ELR (cell line): ENCODE data around the gene PALB2.

Source experiments
- DNase-seq: peaks from one replicate; pipeline ENCODE4 v3.0.0-alpha.2; 2015; ENCODE audit warnings: low read depth

Gene PALB2

GRCh38 chr16:23581764-23582163 is 59.3 kb downstream of the PALB2 start:
- no peak for DNase-seq

DNA sequence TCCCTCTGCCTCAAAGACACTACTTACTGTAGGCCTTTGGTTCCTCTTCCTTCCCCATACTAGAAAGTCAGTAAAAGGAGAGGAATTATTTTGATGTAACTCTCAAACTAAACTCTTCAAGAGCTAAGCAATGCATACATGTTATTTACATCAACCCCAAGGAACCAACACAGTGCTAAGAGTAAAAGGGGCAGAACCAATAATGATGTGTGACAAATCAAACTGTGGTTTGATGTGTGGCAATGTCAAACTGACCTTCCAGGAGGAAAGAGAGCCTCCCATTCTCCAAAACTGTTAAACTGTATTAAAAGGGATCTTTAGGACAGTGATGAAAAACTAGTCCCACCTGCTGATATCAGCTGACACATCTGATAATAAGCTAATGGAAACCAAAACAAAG is 60.7 kb downstream of the PALB2 start:
- no peak for DNase-seq

DNA sequence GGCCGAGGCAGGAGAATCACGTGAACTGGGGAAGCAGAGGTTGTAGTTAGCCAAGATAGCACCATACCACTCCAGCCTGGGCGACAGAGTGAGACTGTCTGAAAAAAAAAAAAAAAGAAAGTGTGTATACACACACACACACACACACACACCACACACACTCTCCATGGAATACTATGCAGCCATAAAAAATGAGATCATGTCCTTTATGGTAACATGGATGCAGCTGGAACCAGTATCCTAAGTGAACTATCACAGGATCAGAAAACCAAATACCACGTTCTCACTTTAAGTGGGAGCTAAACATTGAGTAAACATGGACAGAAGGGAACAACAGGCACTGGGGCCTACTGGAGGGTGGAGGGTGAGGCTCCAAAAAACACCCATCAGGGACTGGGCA is 61.7 kb downstream of the PALB2 start:
- DNase-seq = no peak

GRCh38 chr16:23578101-23578830 is 62.8 kb downstream of the PALB2 start:
- peak; percentile 19 for DNase-seq

DNA sequence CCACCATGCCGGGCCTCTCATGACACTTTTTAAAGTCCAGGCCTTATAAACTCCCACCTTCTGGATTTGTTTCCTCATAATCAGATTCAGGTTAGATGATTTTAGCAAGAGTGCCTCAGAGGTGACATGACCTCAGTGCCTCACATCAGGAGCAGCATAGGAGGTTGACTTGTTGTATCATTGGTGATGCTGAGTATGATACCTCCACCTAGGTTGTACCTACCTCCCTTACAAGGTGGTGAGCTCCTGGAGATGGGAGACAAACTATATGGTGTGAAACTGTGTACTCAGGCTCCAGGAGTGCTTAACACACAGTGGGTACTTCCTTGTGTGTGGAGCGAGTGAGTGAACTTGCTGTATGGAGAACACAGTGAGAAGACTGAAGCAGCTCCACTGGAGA is 63.6 kb downstream of the PALB2 start:
- no peak for DNase-seq

- peak; percentile 19 for DNase-seq
Measured at GRCh38 chr16:23575834-23576233, 65.3 kb downstream of the PALB2 start.

DNA sequence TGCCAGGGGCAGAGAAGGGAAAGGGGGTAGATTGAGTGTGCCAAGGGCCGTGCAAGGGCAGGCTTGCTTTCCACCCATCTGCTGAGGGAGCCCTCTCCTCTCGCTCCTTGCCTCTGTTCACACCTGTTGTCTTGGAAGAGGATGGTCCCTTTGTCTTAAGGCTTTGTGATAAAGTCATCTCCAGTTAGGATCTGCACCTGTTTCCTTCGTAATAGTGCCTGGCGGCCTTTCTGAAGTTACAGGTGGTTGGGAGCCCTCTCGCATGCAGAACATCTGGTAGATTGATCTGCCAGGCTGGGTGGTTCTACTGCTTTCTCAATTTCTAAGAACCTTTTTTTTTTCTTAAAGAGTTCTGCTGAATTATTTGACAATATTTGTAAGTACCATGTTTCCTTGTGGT is 67.3 kb downstream of the PALB2 start:
- no peak for DNase-seq

DNA sequence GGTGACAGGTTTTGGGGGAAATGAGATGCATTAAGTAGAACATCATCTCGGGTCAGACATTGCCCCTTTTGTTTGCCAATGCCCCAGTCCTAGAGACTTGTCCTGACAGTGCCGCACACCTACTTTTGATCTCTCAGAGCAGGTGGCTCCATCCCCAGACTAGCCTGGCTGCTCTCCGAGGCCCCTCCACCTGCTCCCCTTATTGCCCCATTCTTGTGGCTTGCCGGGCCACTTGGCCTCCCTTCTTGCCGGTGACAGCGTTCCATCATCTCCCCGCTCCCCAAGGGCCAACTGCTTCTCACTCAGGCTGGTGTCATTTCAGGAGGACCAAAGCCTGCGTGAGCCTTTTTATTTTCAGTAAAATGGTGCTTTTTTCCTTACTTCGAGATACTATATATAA is 68.7 kb downstream of the PALB2 start:
- DNase-seq = no peak

DNA sequence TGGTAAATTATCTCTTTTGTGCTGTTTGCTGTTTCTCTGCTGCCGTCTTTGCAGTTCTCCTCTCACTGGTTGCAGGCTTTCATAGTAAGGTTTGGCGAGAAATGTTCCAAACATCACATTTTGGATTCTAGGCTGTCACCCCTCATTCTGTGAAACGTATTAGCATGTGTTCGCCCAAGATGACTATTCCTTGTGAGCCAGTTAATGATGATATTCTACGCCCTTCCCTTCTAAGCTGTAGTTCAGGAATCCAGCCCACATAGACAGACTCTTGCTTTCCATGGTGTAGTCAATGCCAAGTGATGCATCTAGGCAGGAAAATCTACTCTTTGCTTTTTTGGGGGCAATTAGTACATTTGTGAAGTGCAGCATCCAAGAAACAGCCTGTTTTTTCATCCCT is 69.2 kb downstream of the PALB2 start:
- no peak for DNase-seq

GRCh38 chr16:23570992-23571632 is 70.0 kb downstream of the PALB2 start:
- no peak for DNase-seq

DNA sequence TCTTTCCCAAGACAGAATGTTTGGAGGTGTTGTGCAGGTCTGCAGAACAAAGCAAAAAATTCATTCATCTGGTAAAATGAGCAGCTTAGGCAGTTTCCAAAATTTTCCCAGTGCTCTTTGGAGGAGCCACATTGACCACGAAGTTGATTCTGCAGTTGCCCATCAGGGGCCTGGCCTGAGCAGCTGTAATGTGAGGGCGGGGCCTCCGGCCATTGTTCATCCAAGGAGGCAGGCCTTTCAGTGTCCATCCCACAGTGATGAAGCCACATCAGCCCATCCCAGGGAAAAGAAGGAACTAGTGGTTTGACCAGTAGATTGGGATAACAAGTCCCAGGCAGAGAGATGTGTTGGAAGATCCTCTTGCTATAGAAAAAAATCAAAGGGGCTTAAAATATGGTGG is 73.5 kb downstream of the PALB2 start:
- no peak for DNase-seq

DNA sequence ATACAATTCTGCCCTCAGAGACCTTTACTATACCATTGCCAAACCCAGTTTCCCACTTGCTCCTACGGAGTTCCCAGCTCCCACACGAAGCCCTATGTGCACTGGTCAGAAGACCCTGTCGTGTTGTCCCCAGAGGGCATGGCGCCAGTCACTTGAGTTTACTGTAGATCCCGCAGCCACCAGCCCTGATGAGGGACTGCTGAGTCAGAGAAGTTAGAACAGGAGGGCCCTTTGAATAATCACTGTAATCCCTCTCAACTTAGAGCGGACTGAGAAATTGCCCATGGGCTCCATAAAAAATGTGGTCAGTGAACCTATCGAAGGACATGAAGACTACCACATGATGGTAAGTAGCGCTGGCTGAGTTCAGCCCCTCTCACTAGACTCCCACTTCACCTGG is 74.4 kb downstream of the PALB2 start:
- DNase-seq = no peak

DNA sequence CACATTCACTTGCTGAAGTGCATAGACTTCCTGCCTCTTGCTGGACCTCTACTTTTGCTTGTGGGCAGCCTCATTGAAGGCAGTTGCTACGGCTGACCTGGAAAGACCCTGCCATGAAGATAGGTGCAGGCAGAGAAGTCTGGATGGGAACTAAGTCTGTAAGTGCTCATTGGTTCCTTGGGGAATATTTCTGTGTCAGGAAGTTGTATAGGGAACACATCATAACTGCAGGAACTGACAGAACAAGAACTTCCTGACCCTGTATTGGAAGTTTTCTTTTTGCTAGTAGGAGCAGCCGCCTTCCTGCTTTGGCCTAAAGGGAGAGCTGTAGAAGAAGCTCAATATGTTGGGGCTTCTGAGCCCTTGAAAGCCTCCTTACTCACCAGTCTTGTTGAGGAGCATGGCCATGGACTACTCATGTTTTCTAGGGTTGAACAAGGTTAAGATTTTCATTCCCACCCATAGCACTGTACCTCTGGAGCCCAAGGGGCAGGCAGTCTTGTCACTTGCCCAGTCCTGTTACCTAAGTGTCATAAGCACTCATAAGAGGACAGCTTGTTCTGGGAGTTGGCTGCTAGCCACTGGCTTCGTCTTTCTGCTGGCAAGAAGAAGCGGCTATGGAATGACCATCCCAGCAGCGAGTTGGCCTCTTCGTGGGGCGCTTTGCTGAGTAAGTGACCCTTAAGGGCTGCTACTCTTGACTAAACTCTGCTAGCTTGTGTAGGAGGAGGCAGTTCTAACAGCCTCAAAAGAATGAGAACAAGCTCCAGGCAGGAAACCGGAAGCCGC is 76.3 kb downstream of the PALB2 start:
- DNase-seq = no peak

DNA sequence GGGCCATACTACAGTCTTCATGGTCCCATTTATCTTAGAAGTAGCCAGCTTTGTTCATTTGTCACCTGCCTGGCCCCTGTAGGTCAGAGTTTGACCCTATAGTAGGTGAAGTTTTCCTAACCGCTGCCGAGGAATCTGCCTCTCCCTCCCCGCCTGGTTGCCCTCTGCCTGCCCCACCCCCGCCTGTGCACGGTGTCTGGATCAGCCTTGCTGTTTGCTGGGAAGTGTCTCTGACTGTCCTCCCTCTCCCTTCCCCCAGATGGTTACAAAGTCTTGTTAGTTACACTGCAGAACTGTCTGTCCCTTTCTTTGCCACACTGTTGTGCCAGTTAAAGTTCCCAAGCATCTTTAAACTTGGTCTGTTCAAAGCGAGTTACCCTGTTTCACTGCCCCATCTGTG is 77.9 kb downstream of the PALB2 start:
- DNase-seq = no peak

- DNase-seq = no peak
Measured at GRCh38 chr16:23562505-23562904, 78.6 kb downstream of the PALB2 start.

GRCh38 chr16:23561586-23561985 is 79.5 kb downstream of the PALB2 start:
- DNase-seq = peak; percentile 9

GRCh38 chr16:23557779-23558702 is 83.1 kb downstream of the PALB2 start:
- DNase-seq = peak; percentile 42

DNA sequence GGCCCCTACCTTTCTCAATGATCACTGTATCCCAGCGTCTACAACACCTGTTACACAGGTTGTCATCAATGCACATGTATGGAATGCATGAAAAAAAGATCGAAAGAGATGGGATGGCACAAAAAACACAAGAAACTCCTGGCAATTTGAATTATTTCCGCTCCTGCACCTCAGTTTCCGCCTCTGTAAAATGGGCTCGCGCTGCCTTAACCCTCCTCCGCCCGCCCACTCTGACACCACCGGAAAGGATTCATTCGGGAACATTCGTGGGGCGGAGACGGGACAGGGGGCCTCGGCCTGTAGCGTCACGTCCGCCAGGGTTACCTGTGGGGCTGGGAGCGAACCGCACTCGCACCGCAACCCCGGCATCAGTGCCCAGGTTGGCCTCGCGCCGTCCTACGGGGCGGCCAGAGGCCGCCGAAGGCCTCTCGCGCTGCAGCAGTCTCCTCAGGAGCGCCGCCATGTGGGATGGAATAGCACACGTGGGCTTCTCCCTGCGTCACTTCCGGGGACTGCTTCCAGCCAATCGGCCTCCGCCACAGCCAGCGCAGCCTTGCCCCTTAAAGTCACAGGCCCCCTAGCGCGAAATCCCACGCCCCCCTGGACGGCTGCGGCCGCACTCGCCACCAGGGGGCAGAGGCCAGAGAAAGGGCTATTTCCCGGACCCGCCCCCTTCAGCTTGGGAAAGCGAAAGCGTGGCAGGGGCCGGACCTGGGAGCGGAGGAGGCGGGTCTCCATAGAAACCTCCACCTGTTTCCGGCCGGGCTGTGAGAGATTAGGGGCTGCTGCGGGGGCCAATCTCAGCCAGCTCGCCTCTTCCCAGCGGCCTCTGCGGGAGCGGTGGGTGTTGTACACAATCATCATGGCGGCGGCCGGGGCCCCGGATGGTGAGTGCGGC is 84.0 kb downstream of the PALB2 start, which contains the start of the genes EARS2 and UBFD1:
EARS2 (minus strand) TSS at position 470 of the 898 bp plus-strand sequence; CDS start at position 463, 7 bp downstream.
UBFD1 (plus strand) TSS at position 847 of the 898 bp plus-strand sequence; CDS start at position 863, 16 bp downstream.
- DNase-seq = peak; percentile 98

DNA sequence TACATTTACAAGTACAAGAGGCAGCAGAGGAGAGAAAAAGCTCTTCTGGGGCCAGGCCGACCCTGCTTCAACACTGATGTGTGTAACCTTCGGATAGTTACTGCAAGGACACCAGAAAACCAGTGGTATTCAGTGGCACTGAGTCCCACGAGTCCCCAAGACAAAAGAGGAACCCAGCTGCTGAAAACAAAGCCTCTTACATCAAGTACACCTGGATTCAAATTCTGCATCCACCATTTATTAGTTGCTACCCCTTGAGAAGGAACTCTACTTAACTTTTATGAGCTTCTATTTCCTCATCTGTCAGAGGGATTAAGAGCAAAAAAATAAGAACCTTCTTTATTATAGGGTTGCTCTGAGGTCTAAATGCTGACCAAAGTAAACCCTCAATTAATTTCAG is 86.6 kb downstream of the PALB2 start:
- no peak for DNase-seq
